ENCODE data around the gene SORCS2.

DNA sequence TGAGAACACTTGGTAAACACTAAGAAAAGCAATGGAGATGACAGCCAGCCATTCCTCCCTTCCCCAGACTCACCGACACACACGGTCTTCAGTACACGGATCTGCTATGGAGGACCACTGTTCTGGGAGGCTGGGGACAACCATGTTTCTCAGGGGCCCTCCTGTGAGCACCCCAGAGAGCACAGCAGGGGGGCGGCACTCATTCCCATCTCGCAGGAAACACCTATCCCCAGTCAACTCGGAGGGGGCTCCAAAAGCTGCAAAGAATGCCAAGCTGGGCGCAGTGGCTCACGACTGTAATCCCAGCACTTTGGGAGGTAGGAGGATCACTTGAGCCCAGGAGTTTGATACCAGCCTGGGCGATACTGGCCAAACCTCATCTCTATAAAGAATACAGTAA lies 575.2 kb downstream of the SORCS2 start:
- TF ChIP-seq EZH2 (IDR thresholded peaks at IDR 0.05; ENCODE audit: borderline replicate concordance, low read depth, low read length, severe bottlenecking) = no peak
- TF ChIP-seq, protein P1, sequence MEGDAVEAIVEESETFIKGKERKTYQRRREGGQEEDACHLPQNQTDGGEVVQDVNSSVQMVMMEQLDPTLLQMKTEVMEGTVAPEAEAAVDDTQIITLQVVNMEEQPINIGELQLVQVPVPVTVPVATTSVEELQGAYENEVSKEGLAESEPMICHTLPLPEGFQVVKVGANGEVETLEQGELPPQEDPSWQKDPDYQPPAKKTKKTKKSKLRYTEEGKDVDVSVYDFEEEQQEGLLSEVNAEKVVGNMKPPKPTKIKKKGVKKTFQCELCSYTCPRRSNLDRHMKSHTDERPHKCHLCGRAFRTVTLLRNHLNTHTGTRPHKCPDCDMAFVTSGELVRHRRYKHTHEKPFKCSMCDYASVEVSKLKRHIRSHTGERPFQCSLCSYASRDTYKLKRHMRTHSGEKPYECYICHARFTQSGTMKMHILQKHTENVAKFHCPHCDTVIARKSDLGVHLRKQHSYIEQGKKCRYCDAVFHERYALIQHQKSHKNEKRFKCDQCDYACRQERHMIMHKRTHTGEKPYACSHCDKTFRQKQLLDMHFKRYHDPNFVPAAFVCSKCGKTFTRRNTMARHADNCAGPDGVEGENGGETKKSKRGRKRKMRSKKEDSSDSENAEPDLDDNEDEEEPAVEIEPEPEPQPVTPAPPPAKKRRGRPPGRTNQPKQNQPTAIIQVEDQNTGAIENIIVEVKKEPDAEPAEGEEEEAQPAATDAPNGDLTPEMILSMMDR (IDR thresholded peaks at IDR 0.05; ENCODE audit: borderline replicate concordance, extremely low read depth, low read length, poor library complexity, severe bottlenecking) = no peak
